GM23338 (cell line): ENCODE data around the gene KLK4. TPM values are rescaled to one million over a fixed set of nuclear protein-coding genes. Genes with fewer than 3 reads are reported as not detected.

Experiments
- ATAC-seq: fragments of 200-7000 bp; cut with Tn5 transposase; 3 replicates; pipeline ENCODE4 v1.9.1; 2020
- DNase-seq: peaks from one replicate; pipeline ENCODE4 v3.0.0-alpha.2; 2015; ENCODE audit warnings: low spot score
- H2AFZ ChIP-seq: fragments of 200-600 bp; sonication (generic); 2 replicates; pipeline ENCODE4 v1.8.0; 2016; ENCODE audit warnings: antibody characterized with exemption, mild to moderate bottlenecking, moderate library complexity
- H3F3A ChIP-seq: fragments of 200-600 bp; sonication (generic); replicated peaks from 2 replicates; pipeline ENCODE4 v1.8.0; 2017; ENCODE audit warnings: antibody characterized with exemption, mixed run types, low read depth
- H3K27ac ChIP-seq: fragments of 200-600 bp; sonication (generic); 2 replicates; pipeline ENCODE4 v1.6.1; 2016; ENCODE audit warnings: low read depth
- H3K27me3 ChIP-seq: fragments of 200-600 bp; sonication (generic); 2 replicates; pipeline ENCODE4 v1.8.0; 2016; ENCODE audit warnings: mild to moderate bottlenecking, mixed run types, moderate library complexity; ENCODE audit not compliant: insufficient read depth
- H3K36me3 ChIP-seq: fragments of 200-600 bp; sonication (generic); 2 replicates; pipeline ENCODE4 v1.8.0; 2016; ENCODE audit warnings: mild to moderate bottlenecking; ENCODE audit not compliant: insufficient read depth
- H3K4me1 ChIP-seq: fragments of 200-600 bp; sonication (generic); 2 replicates; pipeline ENCODE4 v1.8.0; 2016; ENCODE audit warnings: mild to moderate bottlenecking, moderate library complexity; ENCODE audit not compliant: insufficient read depth
- H3K4me2 ChIP-seq: fragments of 200-600 bp; sonication (generic); 2 replicates; pipeline ENCODE4 v1.7.1; 2017; ENCODE audit warnings: mixed run types
- H3K4me3 ChIP-seq: fragments of 200-600 bp; sonication (generic); 2 replicates; pipeline ENCODE4 v1.6.1; 2016; ENCODE audit warnings: mixed run types
- H3K79me2 ChIP-seq: fragments of 200-600 bp; sonication (generic); replicated peaks from 2 replicates; pipeline ENCODE4 v1.8.0; 2017; ENCODE audit warnings: mild to moderate bottlenecking; ENCODE audit not compliant: insufficient read depth
- H3K9me2 ChIP-seq: fragments of 200-600 bp; sonication (generic); 2 replicates; pipeline ENCODE4 v1.8.0; 2017; ENCODE audit not compliant: insufficient read depth
- H4K20me1 ChIP-seq: fragments of 200-600 bp; sonication (generic); replicated peaks from 2 replicates; pipeline ENCODE4 v1.8.0; 2017; ENCODE audit warnings: mild to moderate bottlenecking; ENCODE audit not compliant: insufficient read depth
- H3K27ac Mint-ChIP-seq: 2 replicates; pipeline ENCODE4 v1.8.0; 2020; ENCODE audit warnings: inconsistent platforms, mild to moderate bottlenecking, moderate library complexity, mixed read lengths
- H3K27me3 Mint-ChIP-seq: 3 replicates; pipeline ENCODE4 v1.8.0; 2022; ENCODE audit warnings: low read depth, mild to moderate bottlenecking, moderate library complexity, mixed read lengths, inconsistent platforms; ENCODE audit not compliant: insufficient read depth, poor library complexity
- H3K36me3 Mint-ChIP-seq: 3 replicates; pipeline ENCODE4 v1.8.0; 2021; ENCODE audit warnings: low read depth, mild to moderate bottlenecking, inconsistent platforms, moderate library complexity, mixed read lengths
- H3K4me1 Mint-ChIP-seq: 3 replicates; pipeline ENCODE4 v1.8.0; 2020; ENCODE audit warnings: mild to moderate bottlenecking, inconsistent platforms, mixed read lengths
- H3K4me3 Mint-ChIP-seq: 3 replicates; pipeline ENCODE4 v1.8.0; 2021; ENCODE audit warnings: moderate library complexity, mild to moderate bottlenecking, inconsistent platforms, mixed read lengths
- H3K9me3 Mint-ChIP-seq: 3 replicates; pipeline ENCODE4 v1.8.0; 2020; ENCODE audit warnings: moderate library complexity, mild to moderate bottlenecking, inconsistent platforms, mixed read lengths
- CREB1 ChIP-seq: fragments of 250-450 bp; sonication (Bioruptor Pico); IDR thresholded peaks from 2 replicates; pipeline ENCODE4 v1.5.0; 2020; ENCODE audit warnings: low read depth, mild to moderate bottlenecking, moderate library complexity
- CTCF ChIP-seq, 2 experiments: fragments of 200-600 bp in 1 of 2; sonication (generic) in 1 of 2; conservative IDR thresholded peaks; 2 replicates each; pipeline versions ENCODE4 v1.5.1 to v1.6.1; 2016 to 2017; ENCODE audit warnings: antibody characterized with exemption in 2 of 2, low read depth in 2 of 2, mild to moderate bottlenecking in 2 of 2, moderate library complexity in 1 of 2
- JUNB ChIP-seq: IDR thresholded peaks from one replicate; pipeline ENCODE4 v1.6.1; 2016; ENCODE audit warnings: antibody characterized with exemption; ENCODE audit not compliant: unreplicated experiment
- STAT1 ChIP-seq: IDR thresholded peaks from one replicate; pipeline ENCODE4 v1.6.1; 2016; ENCODE audit warnings: antibody characterized with exemption; ENCODE audit not compliant: unreplicated experiment
- ZNF331 ChIP-seq: fragments of 250-450 bp; sonication (Bioruptor Pico); IDR thresholded peaks from 2 replicates; pipeline ENCODE4 v1.5.0; 2020; ENCODE audit warnings: low read depth, mild to moderate bottlenecking, moderate library complexity
- polyA plus RNA-seq: library from polyadenylated mRNA; unstranded; fragments of >200 nt; fragmentation: Nextera tagmentation; extraction: Ambion mirVana; gene quantifications from 2 replicates; pipeline ENCODE4 v1.2.1, GENCODE V29; 2016
- total RNA-seq: library from RNA; depleted of rRNA; stranded (reverse); fragments of >200 nt; shearing (Covaris generic); gene quantifications from 2 replicates; pipeline ENCODE4 v1.2.3, GENCODE V29; 2014
- TF ChIP-seq, protein P1 (sequence below): IDR thresholded peaks from one replicate; pipeline ENCODE4 v1.6.1; 2018; ENCODE audit warnings: antibody characterized with exemption; ENCODE audit not compliant: unreplicated experiment
- TF ChIP-seq, protein P2 (sequence below): fragments of 250-450 bp; sonication (Bioruptor Pico); IDR thresholded peaks from 2 replicates; pipeline ENCODE4 v1.5.0; 2020; ENCODE audit warnings: mild to moderate bottlenecking, moderate library complexity

Gene KLK4
- total and polyA plus RNA-seq, 2 experiments from 2014 or later: 0.76 to 1.8 TPM

DNA sequence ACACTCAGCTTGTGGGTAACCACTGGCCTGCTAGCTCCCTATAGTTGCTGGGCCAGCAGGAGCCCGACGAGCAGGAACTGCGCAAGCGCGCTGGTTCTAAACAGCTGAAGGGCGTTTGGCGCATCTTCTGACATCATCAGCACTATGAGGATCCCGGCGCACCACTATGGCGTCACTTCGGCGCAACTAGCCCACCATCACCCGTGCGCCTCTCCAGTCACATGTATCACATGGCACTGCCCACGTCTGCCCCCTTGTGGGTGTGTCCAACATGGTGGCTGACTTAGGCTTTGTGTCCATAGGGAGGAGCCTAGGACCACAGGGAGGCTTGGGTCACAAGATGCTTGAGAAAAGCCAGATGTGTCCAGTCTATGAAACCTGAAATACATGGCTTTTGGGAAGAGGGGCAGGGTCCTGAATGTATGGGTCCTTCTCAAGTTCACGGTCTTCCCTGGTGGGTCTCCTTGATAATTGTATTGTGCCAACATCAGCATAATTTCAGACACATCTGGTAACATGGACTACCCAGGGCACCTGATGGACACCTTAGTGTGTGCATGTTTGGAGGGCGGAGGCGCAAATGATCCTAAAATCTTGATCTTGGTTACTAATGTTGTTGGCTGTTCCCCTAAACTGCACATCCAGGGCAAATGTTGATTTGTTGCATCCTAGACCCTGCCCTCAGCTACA lies 18.0 kb downstream of the KLK4 start:
- Mint-ChIP-seq H3K27ac (no peak overlapping the region), H3K4me3 (no peak overlapping the region), H3K4me1 (no peaks in the 10 kb centered on the region; the same call in 2 of the 3 replicates), H3K9me3 (peaks cover 97% of the 10 kb centered on the region), H3K36me3 (peaks cover 32% of the 10 kb centered on the region), H3K27me3 (peaks cover 5% of the 10 kb centered on the region)
- H3K27me3 ChIP-seq: no peaks in the 10 kb centered on the region
- no peaks in the 10 kb centered on the region for H3K4me1 ChIP-seq
- H3K27ac ChIP-seq: no peak overlapping the region
- DNase-seq: peak; percentile 71
- no peak overlapping the region for H3K4me2 ChIP-seq
- TF ChIP-seq JUNB (no peak), CTCF (conservative IDR thresholded peaks at IDR 0.05; ENCODE audit: low read depth in 2 of 2) (peak; percentile 52 to 68)
- no peak overlapping the region for H3K4me3 ChIP-seq
- H3F3A ChIP-seq: no peaks in the 10 kb centered on the region
- no peaks in the 10 kb centered on the region for H3K79me2 ChIP-seq
- H2AFZ ChIP-seq: no peak overlapping the region
- H4K20me1 ChIP-seq: no peaks in the 10 kb centered on the region
- H3K36me3 ChIP-seq: no peaks in the 10 kb centered on the region
- ATAC-seq: no peak; the same call in 2 of the 3 replicates
- no peaks in the 10 kb centered on the region for H3K9me2 ChIP-seq

DNA sequence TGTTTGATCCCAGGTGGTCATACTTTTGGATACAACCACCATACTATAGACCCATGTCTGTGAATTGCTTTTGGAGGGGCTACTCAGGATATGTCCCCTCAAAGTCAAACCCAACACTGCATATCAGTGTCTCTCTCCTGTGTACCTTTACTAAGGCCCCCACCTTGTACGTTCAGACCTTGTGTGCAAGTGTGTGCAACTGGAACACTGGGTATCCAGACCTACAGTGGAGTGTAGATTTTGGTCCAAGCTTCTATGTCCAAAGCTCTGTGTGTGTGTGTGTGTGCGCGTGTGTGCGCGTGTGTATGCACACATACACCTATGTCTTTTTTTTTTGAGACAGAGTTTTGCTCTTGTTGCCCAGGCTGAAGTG lies 20.0 kb downstream of the KLK4 start:
- H3K4me3 Mint-ChIP-seq: no peak overlapping the region
- peaks cover 11% of the 10 kb centered on the region for H3K27me3 Mint-ChIP-seq
- H3K36me3 ChIP-seq: no peaks in the 10 kb centered on the region
- H3K27me3 ChIP-seq: no peaks in the 10 kb centered on the region
- ATAC-seq (no peak), DNase-seq (no peak)
- H3K27ac ChIP-seq: no peak overlapping the region
- H3K4me2 ChIP-seq: no peak overlapping the region
- H3K9me3 Mint-ChIP-seq: peaks cover 97% of the 10 kb centered on the region
- H3K36me3 Mint-ChIP-seq: peaks cover 43% of the 10 kb centered on the region
- H2AFZ ChIP-seq: no peak overlapping the region
- H3K4me1 ChIP-seq: no peaks in the 10 kb centered on the region
- no peak overlapping the region for H3K4me3 ChIP-seq
- TF ChIP-seq CREB1 (CRISPR knock-in tag): no peak
- TF ChIP-seq, protein P1, sequence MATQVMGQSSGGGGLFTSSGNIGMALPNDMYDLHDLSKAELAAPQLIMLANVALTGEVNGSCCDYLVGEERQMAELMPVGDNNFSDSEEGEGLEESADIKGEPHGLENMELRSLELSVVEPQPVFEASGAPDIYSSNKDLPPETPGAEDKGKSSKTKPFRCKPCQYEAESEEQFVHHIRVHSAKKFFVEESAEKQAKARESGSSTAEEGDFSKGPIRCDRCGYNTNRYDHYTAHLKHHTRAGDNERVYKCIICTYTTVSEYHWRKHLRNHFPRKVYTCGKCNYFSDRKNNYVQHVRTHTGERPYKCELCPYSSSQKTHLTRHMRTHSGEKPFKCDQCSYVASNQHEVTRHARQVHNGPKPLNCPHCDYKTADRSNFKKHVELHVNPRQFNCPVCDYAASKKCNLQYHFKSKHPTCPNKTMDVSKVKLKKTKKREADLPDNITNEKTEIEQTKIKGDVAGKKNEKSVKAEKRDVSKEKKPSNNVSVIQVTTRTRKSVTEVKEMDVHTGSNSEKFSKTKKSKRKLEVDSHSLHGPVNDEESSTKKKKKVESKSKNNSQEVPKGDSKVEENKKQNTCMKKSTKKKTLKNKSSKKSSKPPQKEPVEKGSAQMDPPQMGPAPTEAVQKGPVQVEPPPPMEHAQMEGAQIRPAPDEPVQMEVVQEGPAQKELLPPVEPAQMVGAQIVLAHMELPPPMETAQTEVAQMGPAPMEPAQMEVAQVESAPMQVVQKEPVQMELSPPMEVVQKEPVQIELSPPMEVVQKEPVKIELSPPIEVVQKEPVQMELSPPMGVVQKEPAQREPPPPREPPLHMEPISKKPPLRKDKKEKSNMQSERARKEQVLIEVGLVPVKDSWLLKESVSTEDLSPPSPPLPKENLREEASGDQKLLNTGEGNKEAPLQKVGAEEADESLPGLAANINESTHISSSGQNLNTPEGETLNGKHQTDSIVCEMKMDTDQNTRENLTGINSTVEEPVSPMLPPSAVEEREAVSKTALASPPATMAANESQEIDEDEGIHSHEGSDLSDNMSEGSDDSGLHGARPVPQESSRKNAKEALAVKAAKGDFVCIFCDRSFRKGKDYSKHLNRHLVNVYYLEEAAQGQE: no peak
- no peak for TF ChIP-seq STAT1
- TF ChIP-seq ZNF331 (CRISPR knock-in tag): no peak
- TF ChIP-seq, protein P2, sequence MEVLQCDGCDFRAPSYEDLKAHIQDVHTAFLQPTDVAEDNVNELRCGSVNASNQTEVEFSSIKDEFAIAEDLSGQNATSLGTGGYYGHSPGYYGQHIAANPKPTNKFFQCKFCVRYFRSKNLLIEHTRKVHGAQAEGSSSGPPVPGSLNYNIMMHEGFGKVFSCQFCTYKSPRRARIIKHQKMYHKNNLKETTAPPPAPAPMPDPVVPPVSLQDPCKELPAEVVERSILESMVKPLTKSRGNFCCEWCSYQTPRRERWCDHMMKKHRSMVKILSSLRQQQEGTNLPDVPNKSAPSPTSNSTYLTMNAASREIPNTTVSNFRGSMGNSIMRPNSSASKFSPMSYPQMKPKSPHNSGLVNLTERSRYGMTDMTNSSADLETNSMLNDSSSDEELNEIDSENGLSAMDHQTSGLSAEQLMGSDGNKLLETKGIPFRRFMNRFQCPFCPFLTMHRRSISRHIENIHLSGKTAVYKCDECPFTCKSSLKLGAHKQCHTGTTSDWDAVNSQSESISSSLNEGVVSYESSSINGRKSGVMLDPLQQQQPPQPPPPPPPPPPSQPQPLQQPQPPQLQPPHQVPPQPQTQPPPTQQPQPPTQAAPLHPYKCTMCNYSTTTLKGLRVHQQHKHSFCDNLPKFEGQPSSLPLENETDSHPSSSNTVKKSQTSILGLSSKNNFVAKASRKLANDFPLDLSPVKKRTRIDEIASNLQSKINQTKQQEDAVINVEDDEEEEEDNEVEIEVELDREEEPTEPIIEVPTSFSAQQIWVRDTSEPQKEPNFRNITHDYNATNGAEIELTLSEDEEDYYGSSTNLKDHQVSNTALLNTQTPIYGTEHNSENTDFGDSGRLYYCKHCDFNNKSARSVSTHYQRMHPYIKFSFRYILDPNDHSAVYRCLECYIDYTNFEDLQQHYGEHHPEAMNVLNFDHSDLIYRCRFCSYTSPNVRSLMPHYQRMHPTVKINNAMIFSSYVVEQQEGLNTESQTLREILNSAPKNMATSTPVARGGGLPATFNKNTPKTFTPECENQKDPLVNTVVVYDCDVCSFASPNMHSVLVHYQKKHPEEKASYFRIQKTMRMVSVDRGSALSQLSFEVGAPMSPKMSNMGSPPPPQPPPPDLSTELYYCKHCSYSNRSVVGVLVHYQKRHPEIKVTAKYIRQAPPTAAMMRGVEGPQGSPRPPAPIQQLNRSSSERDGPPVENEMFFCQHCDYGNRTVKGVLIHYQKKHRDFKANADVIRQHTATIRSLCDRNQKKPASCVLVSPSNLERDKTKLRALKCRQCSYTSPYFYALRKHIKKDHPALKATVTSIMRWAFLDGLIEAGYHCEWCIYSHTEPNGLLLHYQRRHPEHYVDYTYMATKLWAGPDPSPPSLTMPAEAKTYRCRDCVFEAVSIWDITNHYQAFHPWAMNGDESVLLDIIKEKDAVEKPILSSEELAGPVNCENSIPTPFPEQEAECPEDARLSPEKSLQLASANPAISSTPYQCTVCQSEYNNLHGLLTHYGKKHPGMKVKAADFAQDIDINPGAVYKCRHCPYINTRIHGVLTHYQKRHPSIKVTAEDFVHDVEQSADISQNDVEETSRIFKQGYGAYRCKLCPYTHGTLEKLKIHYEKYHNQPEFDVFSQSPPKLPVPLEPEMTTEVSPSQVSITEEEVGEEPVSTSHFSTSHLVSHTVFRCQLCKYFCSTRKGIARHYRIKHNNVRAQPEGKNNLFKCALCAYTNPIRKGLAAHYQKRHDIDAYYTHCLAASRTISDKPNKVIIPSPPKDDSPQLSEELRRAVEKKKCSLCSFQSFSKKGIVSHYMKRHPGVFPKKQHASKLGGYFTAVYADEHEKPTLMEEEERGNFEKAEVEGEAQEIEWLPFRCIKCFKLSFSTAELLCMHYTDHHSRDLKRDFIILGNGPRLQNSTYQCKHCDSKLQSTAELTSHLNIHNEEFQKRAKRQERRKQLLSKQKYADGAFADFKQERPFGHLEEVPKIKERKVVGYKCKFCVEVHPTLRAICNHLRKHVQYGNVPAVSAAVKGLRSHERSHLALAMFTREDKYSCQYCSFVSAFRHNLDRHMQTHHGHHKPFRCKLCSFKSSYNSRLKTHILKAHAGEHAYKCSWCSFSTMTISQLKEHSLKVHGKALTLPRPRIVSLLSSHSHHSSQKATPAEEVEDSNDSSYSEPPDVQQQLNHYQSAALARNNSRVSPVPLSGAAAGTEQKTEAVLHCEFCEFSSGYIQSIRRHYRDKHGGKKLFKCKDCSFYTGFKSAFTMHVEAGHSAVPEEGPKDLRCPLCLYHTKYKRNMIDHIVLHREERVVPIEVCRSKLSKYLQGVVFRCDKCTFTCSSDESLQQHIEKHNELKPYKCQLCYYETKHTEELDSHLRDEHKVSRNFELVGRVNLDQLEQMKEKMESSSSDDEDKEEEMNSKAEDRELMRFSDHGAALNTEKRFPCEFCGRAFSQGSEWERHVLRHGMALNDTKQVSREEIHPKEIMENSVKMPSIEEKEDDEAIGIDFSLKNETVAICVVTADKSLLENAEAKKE (CRISPR knock-in tag): no peak
- H3K27ac Mint-ChIP-seq: no peak overlapping the region
- H3K9me2 ChIP-seq: no peaks in the 10 kb centered on the region
- H3K79me2 ChIP-seq: no peaks in the 10 kb centered on the region
- no peaks in the 10 kb centered on the region for H3F3A ChIP-seq
- no peaks in the 10 kb centered on the region; the same call in 2 of the 3 replicates for H3K4me1 Mint-ChIP-seq
- H4K20me1 ChIP-seq: no peaks in the 10 kb centered on the region
